ENCODE results near the gene RNU5D-1. TPM values are rescaled to one million over a fixed set of nuclear protein-coding genes. Genes with fewer than 3 reads are reported as not detected.
"Not testable (repeated sequence)": the region's sequence is repeated elsewhere in the genome, so short reads cannot be mapped to it uniquely, and the experiment has no call there.

The RNU5D-1 gene
- total and polyA plus RNA-seq, 8 donors = not detected

GRCh38 chr1:44705470-44705869, 25.5 kb downstream of the RNU5D-1 start:
- Histone ChIP-seq H3K9me3 (no peaks in the 10 kb centered on the region), H3K27ac (no peak overlapping the region), H3K27me3 (no peaks in the 10 kb centered on the region), H3K36me3 (no peaks in the 10 kb centered on the region), H3K4me1 (no peaks in the 10 kb centered on the region), H3K4me3 (no peak overlapping the region)
- intact Hi-C loops (cut with DNase I) = no loop called here
- WGBS, 2 donors = 78 to 79% methylated on average over 6 of the region's 6 CpGs
- DNase-seq (no peak), FAIRE-seq (no peak), ATAC-seq (no peak)
- TF ChIP-seq CTCF (IDR thresholded peaks at IDR 0.05) = no peak

GRCh38 chr1:44701141-44701573, 29.8 kb downstream of the RNU5D-1 start:
- no peak overlapping the region for H3K4me3 ChIP-seq
- H3K36me3 ChIP-seq = no peaks in the 10 kb centered on the region
- WGBS, 2 donors = 70 to 79% methylated on average over 7 of the region's 7 CpGs
- H3K27me3 ChIP-seq = no peaks in the 10 kb centered on the region
- FAIRE-seq (no peak), ATAC-seq (no peak), DNase-seq (no peak)
- H3K9me3 ChIP-seq = no peaks in the 10 kb centered on the region
- no peaks in the 10 kb centered on the region for H3K4me1 ChIP-seq
- intact Hi-C loops (cut with DNase I) = no loop called here
- no peak for TF ChIP-seq CTCF (IDR thresholded peaks at IDR 0.05)
- no peak overlapping the region for H3K27ac ChIP-seq

- no peak for TF ChIP-seq CTCF (IDR thresholded peaks at IDR 0.05)
- no peaks in the 10 kb centered on the region for H3K27me3 ChIP-seq
- H3K4me3 ChIP-seq = no peak overlapping the region
- H3K9me3 ChIP-seq = no peaks in the 10 kb centered on the region
- WGBS, 2 donors = 93 to 96% methylated on average over 1 of the region's 1 CpG
- DNase-seq = no peak
- no peak for FAIRE-seq
- H3K27ac ChIP-seq = no peak overlapping the region
- no peak for ATAC-seq
- no peaks in the 10 kb centered on the region for H3K36me3 ChIP-seq
- no peaks in the 10 kb centered on the region for H3K4me1 ChIP-seq
- intact Hi-C loops (cut with DNase I) = no loop called here
Observed at GRCh38 chr1:44700573-44700972, 30.4 kb downstream of the RNU5D-1 start.

GRCh38 chr1:44699375-44699774, 31.6 kb downstream of the RNU5D-1 start:
- FAIRE-seq; H3K4me3 ChIP-seq; ATAC-seq; DNase-seq; H3K36me3 ChIP-seq; H3K4me1 ChIP-seq; H3K9me3 ChIP-seq; H3K27ac ChIP-seq; intact Hi-C loops (cut with DNase I); H3K27me3 ChIP-seq: not testable (repeated sequence)
- 88 to 94% methylated on average over 9 of the region's 9 CpGs for WGBS, 2 donors

GRCh38 chr1:44698138-44698537, 32.8 kb downstream of the RNU5D-1 start:
- no peak for TF ChIP-seq CTCF (IDR thresholded peaks at IDR 0.05)
- H3K4me3 ChIP-seq = no peak overlapping the region
- H3K9me3 ChIP-seq = no peaks in the 10 kb centered on the region
- no peaks in the 10 kb centered on the region for H3K36me3 ChIP-seq
- no peaks in the 10 kb centered on the region for H3K4me1 ChIP-seq
- H3K27me3 ChIP-seq = no peaks in the 10 kb centered on the region
- FAIRE-seq (no peak), ATAC-seq (no peak), DNase-seq (no peak)
- 92 to 97% methylated on average over 3 of the region's 3 CpGs for WGBS, 2 donors
- intact Hi-C loops (cut with DNase I) = no loop called here
- H3K27ac ChIP-seq = no peak overlapping the region
